ENCODE data around the gene ZG16B. TPM values are rescaled to one million over a fixed set of nuclear protein-coding genes. Genes with fewer than 3 reads are reported as not detected.

Gene ZG16B
- total RNA-seq, 1 donor from 2014 or later = not detected

DNA sequence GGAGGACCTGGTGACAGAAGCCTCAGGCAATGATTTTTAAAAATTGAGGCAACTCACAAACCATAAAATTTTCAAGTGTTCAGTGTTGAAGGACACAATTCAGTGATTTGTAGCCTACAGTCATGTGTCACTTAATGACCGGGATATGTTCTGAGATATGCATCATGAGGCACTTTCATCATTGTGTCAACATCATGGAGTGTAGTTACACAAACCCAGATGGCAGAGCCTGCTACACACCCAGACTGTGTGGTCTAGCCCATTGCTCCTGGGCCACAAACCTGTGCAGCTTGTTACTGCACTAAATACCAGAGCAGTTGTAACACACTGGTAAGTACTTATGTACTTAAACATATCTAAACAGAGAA lies 30.3 kb upstream of the ZG16B start:
- H3K36me3 ChIP-seq = no peaks in the 10 kb centered on the region
- Mint-ChIP-seq H3K4me1 (peaks cover 5% of the 10 kb centered on the region), H3K36me3 (peaks cover 2% of the 10 kb centered on the region), H3K27me3 (ENCODE audit: insufficient read depth, low read depth) (peaks cover 4% of the 10 kb centered on the region), H3K27ac (no peak overlapping the region), H3K9me3 (peaks cover 15% of the 10 kb centered on the region), H3K4me3 (no peak overlapping the region)
- TF ChIP-seq EZH2 (IDR thresholded peaks at IDR 0.05) (no peak), EZH2phosphoT487 (IDR thresholded peaks at IDR 0.05) (no peak)
- TF ChIP-seq, protein P1, sequence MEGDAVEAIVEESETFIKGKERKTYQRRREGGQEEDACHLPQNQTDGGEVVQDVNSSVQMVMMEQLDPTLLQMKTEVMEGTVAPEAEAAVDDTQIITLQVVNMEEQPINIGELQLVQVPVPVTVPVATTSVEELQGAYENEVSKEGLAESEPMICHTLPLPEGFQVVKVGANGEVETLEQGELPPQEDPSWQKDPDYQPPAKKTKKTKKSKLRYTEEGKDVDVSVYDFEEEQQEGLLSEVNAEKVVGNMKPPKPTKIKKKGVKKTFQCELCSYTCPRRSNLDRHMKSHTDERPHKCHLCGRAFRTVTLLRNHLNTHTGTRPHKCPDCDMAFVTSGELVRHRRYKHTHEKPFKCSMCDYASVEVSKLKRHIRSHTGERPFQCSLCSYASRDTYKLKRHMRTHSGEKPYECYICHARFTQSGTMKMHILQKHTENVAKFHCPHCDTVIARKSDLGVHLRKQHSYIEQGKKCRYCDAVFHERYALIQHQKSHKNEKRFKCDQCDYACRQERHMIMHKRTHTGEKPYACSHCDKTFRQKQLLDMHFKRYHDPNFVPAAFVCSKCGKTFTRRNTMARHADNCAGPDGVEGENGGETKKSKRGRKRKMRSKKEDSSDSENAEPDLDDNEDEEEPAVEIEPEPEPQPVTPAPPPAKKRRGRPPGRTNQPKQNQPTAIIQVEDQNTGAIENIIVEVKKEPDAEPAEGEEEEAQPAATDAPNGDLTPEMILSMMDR (IDR thresholded peaks at IDR 0.05) = no peak
- H3K9me3 ChIP-seq (ENCODE audit: low read depth) = no peaks in the 10 kb centered on the region
- H3K4me2 ChIP-seq = no peak overlapping the region
- no peaks in the 10 kb centered on the region for H4K20me1 ChIP-seq (ENCODE audit: low read depth)
- DNase-seq (ENCODE audit: low spot score) = no peak
- H2AFZ ChIP-seq (replicated peaks) = no peak overlapping the region
- H3K27me3 ChIP-seq = no peaks in the 10 kb centered on the region
- no peaks in the 10 kb centered on the region for H3K79me2 ChIP-seq (ENCODE audit: low read depth)
- H3F3A ChIP-seq (ENCODE audit: low read depth) = peaks cover 11% of the 10 kb centered on the region
- H3K27ac ChIP-seq = no peak overlapping the region
- H3K4me3 ChIP-seq = no peak overlapping the region
- H3K9ac ChIP-seq = no peak overlapping the region
- peaks cover 14% of the 10 kb centered on the region for H3K4me1 ChIP-seq

DNA sequence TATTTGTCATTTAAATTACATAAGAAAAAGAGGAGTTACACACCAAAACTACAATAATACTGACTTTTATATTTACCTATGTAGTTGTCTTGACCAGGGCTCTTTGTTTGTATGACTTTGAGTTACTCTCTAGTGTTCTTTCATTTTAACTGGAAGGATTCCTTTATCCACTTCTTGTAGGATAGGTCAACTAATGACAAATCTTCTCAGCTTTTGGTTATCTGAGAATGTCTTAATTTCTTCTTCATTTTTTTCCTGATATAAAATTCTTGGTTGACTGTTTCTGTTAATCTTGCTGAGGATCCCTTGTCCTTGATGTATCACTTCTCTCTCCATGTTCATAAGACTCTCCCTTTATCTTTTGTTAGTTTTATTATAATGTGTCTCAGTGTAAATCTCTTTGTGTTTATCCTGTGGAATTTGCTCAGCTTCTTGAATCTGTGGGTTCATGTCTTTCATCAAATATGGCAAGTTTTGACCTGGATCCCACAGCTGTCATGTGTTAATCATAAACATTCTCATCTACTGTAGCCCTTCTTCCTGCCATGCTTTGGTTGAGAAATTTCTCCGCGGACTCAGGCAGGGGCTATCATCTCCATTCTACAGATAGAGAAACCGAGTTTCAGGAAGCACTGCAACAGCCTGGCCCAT lies 26.4 kb upstream of the ZG16B start:
- no peaks in the 10 kb centered on the region for H3K36me3 ChIP-seq
- H2AFZ ChIP-seq (replicated peaks) = no peak overlapping the region

DNA sequence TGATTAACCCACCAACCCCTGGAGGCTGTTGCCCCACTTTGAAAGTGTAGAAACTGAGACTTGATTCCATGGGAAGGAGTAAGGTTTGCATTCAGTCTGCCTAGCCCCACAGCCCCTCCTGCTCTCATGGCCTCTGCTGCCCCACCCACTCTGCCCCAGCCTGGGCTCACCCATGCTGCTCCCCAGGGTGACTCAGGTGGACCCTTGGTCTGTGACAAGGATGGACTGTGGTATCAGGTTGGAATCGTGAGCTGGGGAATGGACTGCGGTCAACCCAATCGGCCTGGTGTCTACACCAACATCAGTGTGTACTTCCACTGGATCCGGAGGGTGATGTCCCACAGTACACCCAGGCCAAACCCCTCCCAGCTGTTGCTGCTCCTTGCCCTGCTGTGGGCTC lies 25.4 kb upstream of the ZG16B start:
- Mint-ChIP-seq H3K9me3 (peaks cover 33% of the 10 kb centered on the region), H3K4me1 (no peaks in the 10 kb centered on the region), H3K27ac (no peak overlapping the region), H3K36me3 (peaks cover 2% of the 10 kb centered on the region), H3K27me3 (ENCODE audit: insufficient read depth, low read depth) (peaks cover 8% of the 10 kb centered on the region), H3K4me3 (no peak overlapping the region)
- no peaks in the 10 kb centered on the region for H3K4me1 ChIP-seq
- no peaks in the 10 kb centered on the region for H3K36me3 ChIP-seq
- no peak overlapping the region for H3K4me2 ChIP-seq
- H3F3A ChIP-seq (ENCODE audit: low read depth) = no peaks in the 10 kb centered on the region
- TF ChIP-seq EZH2phosphoT487 (IDR thresholded peaks at IDR 0.05) (no peak), EZH2 (IDR thresholded peaks at IDR 0.05) (no peak)
- TF ChIP-seq, protein P1 (IDR thresholded peaks at IDR 0.05) = no peak
- no peaks in the 10 kb centered on the region for H3K9me3 ChIP-seq (ENCODE audit: low read depth)
- no peaks in the 10 kb centered on the region for H3K27me3 ChIP-seq
- no peak overlapping the region for H3K4me3 ChIP-seq
- DNase-seq (ENCODE audit: low spot score) = no peak
- H3K9ac ChIP-seq = no peak overlapping the region
- no peaks in the 10 kb centered on the region for H3K79me2 ChIP-seq (ENCODE audit: low read depth)
- no peaks in the 10 kb centered on the region for H4K20me1 ChIP-seq (ENCODE audit: low read depth)
- no peak overlapping the region for H3K27ac ChIP-seq
- H2AFZ ChIP-seq (replicated peaks) = no peak overlapping the region

More for the DNA sequence above, 26.4 kb upstream of the ZG16B start:
- no peaks in the 10 kb centered on the region for H3K27me3 ChIP-seq
- H3K9me3 ChIP-seq (ENCODE audit: low read depth) = no peaks in the 10 kb centered on the region
- no peak overlapping the region for H3K4me3 ChIP-seq
- H3K27me3 Mint-ChIP-seq (ENCODE audit: insufficient read depth, low read depth) = peaks cover 8% of the 10 kb centered on the region
- peaks cover 31% of the 10 kb centered on the region for H3K9me3 Mint-ChIP-seq
- H3K27ac Mint-ChIP-seq = no peak overlapping the region
- no peak overlapping the region for H3K4me3 Mint-ChIP-seq
- H3K27ac ChIP-seq = no peak overlapping the region
- H3K79me2 ChIP-seq (ENCODE audit: low read depth) = no peaks in the 10 kb centered on the region
- no peak for DNase-seq (ENCODE audit: low spot score)
- H3F3A ChIP-seq (ENCODE audit: low read depth) = no peaks in the 10 kb centered on the region
- H3K4me1 ChIP-seq = no peaks in the 10 kb centered on the region
- peaks cover 2% of the 10 kb centered on the region for H3K36me3 Mint-ChIP-seq
- TF ChIP-seq EZH2phosphoT487 (IDR thresholded peaks at IDR 0.05) = no peak
- TF ChIP-seq EZH2 (IDR thresholded peaks at IDR 0.05) = no peak
- TF ChIP-seq, protein P1 (IDR thresholded peaks at IDR 0.05) = no peak
- no peak overlapping the region for H3K9ac ChIP-seq
- no peak overlapping the region for H3K4me2 ChIP-seq
- H3K4me1 Mint-ChIP-seq = no peaks in the 10 kb centered on the region
- no peaks in the 10 kb centered on the region for H4K20me1 ChIP-seq (ENCODE audit: low read depth)
